LNCAP (cell line): ENCODE data around the gene CPS1.

Experiments used
- TF ChIP-seq, protein P1 (sequence below): fragments of 450-650 bp; IDR thresholded peaks from 2 replicates; pipeline ENCODE4 v1.5.1; 2017; ENCODE audit warnings: mild to moderate bottlenecking

CPS1 gene

DNA sequence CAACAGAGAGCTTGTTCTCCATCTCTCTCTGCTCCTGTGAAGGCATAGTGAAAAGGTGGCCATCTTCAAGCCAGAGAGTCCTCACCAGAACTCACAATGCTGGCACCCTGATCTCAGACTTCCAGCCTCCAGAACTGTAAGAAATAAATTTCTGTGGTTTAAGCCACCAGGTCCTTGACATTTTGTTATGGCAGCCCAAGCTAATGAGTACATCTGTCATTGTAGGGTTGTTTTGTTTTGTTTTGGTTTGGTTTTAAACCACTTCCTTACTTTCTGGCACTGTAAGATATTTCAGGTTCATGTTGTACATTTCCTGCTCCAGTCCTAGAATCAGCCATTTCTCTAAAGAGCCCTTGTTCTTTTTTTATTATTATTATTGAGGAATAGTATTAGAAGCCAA lies 171.2 kb downstream of the CPS1 start:
- TF ChIP-seq, protein P1, sequence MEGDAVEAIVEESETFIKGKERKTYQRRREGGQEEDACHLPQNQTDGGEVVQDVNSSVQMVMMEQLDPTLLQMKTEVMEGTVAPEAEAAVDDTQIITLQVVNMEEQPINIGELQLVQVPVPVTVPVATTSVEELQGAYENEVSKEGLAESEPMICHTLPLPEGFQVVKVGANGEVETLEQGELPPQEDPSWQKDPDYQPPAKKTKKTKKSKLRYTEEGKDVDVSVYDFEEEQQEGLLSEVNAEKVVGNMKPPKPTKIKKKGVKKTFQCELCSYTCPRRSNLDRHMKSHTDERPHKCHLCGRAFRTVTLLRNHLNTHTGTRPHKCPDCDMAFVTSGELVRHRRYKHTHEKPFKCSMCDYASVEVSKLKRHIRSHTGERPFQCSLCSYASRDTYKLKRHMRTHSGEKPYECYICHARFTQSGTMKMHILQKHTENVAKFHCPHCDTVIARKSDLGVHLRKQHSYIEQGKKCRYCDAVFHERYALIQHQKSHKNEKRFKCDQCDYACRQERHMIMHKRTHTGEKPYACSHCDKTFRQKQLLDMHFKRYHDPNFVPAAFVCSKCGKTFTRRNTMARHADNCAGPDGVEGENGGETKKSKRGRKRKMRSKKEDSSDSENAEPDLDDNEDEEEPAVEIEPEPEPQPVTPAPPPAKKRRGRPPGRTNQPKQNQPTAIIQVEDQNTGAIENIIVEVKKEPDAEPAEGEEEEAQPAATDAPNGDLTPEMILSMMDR: no peak
